HG03432 (cell line): Measurements from ENCODE around the gene NPIPB13.
"Not testable (repeated sequence)": the region's sequence is repeated elsewhere in the genome, so short reads cannot be mapped to it uniquely, and the experiment has no call there.

Source experiments
- ATAC-seq: cut with Tn5 transposase; IDR thresholded peaks from one replicate; pipeline ENCODE4 v1.9.1; 2021; ENCODE audit warnings: mild to moderate bottlenecking, moderate library complexity; ENCODE audit not compliant: unreplicated experiment

NPIPB13 gene

GRCh38 chr16:30248379-30248778 lies at the start of gene NPIPB13:
TSS of gene NPIPB13 (minus strand) at chr16:30248479. CDS start at chr16:30245573, 2,906 bp downstream.
- not testable (repeated sequence) for ATAC-seq

DNA sequence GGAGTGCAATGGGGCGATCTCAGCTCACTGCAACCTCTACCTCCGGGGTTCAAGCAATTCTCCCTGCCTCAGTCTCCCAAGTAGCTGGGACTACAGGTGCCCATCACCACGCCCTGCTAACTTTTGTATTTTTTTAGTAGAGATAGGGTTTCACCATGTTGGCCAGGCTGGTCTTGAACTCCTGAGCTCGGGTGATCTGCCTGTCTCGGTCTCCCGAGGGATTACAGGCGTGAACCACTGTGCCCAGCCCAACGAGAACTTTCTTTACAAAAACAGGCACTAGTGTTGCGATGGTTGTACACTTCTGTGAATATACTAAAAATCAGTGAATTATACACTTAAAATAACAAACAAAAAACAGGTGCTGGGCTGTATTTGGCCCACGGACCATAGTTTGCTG lies 34.1 kb upstream of the NPIPB13 start:
- ATAC-seq = not testable (repeated sequence)

- not testable (repeated sequence) for ATAC-seq
Measured at GRCh38 chr16:30278523-30278922, 30.2 kb upstream of the NPIPB13 start.

DNA sequence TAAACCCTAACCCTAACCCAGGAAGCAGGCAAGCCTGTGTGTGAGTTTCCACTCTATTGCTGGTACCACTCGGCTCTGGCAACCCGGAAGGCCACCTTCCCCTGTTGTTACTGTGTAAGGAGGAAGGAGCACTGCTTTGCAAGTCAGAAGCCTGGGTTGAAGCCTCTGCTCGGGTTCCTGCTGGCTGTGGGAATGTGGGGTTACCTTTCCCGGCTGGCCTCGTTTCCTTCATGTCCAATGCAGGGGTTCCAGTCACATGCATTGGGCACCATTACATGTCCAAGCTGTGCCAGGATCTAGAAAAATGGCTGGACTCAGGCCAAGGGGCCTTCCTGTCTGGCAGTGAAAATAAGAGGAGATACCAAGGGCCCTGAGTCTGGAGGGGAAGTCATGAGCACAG lies 31.2 kb downstream of the NPIPB13 start:
- not testable (repeated sequence) for ATAC-seq

- ATAC-seq = not testable (repeated sequence)
Measured at GRCh38 chr16:30211414-30211813, 36.9 kb downstream of the NPIPB13 start.

- not testable (repeated sequence) for ATAC-seq
Measured at GRCh38 chr16:30209032-30209431, 39.2 kb downstream of the NPIPB13 start.

GRCh38 chr16:30207063-30207704 lies 41.1 kb downstream of the NPIPB13 start:
- ATAC-seq = not testable (repeated sequence)

- ATAC-seq = not testable (repeated sequence)
Measured at GRCh38 chr16:30206252-30206651, 42.0 kb downstream of the NPIPB13 start.

DNA sequence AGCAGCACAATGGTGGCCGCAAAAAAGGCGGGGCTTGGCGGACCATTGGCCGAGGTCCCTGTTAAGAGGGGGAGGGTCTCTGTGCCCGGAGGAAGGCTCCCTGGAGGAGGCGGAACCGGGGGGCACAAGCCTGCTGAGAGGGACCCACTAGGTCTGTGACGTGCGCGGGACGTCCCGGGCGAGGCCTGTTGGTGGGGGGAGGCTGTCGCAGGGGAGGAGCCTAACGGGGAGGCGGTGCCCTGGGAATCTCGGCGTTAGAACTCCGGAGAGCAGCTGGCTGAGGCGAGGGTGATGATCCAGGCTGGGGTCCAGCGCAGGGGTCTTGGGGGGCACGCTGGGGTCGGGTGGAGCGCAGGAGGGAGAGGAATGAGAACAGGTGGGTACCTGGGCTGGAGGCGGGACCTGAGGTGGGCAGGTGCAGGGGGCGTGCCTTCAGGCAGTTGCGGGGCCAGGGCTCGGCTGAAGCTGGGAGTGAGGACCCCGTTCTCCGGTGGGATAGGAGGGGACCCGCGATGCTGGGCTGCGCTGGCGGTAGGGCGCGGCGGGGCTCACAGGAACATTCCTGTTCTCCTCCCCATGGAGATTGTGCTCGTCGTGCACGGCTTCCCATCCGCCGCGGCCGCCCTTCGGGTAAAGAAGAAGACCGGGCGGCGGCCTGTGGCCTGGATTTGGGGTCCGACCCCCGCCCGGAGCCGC lies 42.6 kb downstream of the NPIPB13 start:
- ATAC-seq = not testable (repeated sequence)

- ATAC-seq = not testable (repeated sequence)
Measured at GRCh38 chr16:30199608-30200343, 48.5 kb downstream of the NPIPB13 start.

GRCh38 chr16:30199049-30199448 lies 49.2 kb downstream of the NPIPB13 start, which contains the start of gene SULT1A3:
TSS of gene SULT1A3 (plus strand) at chr16:30199255. CDS start at chr16:30200729, 1,474 bp downstream.
- not testable (repeated sequence) for ATAC-seq
